ENCODE measurements around the gene RTP5. TPM values are rescaled to one million over a fixed set of nuclear protein-coding genes. Genes with fewer than 3 reads are reported as not detected.
A peak's percentile ranks its signal among the peaks of the same experiment; 100 is the strongest.

RTP5 gene
- total RNA-seq, 2 donors from 2014 or later = not detected

DNA sequence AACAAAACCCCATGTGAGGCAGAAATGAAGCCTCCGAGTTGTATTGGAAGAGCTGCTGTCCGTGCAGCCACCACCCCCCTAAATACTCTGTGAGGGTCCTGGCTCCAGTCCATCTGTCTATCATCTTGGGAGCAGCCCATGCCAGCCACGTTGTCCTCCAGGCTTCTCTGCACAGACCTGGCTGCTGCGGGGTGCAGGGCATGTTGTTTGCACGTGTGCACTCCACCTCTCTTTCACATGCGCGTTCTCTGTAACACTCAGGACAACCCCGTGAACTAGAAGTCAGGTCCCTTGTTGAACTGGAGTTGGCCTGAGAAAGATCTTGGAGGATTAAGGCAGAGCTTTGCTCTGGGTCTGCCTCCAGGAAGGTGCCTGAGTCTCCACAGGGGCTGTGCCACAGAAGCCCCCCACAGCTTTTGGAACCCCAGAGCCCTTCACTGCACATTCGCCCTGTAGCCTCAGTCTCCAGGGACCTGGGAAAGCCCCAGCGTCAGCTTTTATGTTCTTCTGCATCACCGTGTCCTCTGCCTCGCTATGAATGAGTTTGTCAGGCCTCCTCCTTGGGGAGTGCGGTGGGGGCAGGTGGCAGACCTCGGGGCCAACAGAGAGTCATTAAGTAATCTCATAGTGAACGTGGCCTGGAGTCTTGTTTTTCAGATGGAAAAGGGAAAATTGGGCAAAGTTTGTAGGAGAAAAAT, 16.6 kb downstream of the RTP5 start:
- WGBS, 2 donors = 22 to 56% methylated on average over 11 to 15 of the region's 15 CpGs

DNA sequence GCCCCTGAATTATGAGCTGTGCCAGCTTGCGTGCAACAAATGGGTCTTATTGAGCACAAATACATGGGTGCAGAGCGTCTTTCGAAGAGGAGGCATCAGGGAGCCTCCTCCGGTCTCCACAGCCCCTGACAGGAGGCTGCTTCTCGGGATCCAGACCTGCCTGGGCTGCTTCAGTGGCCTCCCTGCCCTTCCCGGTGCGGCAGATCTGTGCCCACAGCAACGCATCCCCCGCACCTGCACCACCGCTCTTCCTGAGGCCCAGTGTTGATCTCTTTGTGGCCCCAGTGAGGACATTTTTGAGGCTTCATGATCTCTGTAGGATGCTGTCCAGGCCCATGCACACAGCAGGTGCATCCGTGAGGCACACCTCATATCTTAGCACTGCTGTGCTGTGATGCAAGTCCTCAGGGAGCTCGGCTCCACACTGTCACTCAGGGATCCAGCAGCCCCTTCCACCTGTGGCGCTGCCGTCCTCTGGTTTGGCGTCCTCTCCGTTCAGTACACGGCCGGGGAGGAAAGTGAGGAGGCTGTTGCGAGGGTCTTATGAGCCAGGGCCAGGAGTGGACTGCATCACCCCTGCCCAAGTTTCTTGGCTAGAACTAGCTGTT, 17.4 kb downstream of the RTP5 start:
- intact Hi-C loops (cut with DNase I) = no loop called here
- Histone ChIP-seq H3K27ac (peak overlapping the region; percentile 10 to 98 (median 84)), H3K4me1 (peaks cover 76% of the 10 kb centered on the region), H3K36me3 (replicated peaks in 1 of 2; ENCODE audit: insufficient read depth in 1 of 2, low read depth in 2 of 2) (no peaks in the 10 kb centered on the region), H3K9me3 (no peaks in the 10 kb centered on the region), H3K27me3 (no peaks in the 10 kb centered on the region), H3K4me3 (no peak overlapping the region)
- WGBS, 2 donors = 91% methylated on average over 16 to 19 of the region's 19 CpGs
- TF ChIP-seq POLR2A (IDR thresholded peaks at IDR 0.05) = no peak
- TF ChIP-seq, protein P1, sequence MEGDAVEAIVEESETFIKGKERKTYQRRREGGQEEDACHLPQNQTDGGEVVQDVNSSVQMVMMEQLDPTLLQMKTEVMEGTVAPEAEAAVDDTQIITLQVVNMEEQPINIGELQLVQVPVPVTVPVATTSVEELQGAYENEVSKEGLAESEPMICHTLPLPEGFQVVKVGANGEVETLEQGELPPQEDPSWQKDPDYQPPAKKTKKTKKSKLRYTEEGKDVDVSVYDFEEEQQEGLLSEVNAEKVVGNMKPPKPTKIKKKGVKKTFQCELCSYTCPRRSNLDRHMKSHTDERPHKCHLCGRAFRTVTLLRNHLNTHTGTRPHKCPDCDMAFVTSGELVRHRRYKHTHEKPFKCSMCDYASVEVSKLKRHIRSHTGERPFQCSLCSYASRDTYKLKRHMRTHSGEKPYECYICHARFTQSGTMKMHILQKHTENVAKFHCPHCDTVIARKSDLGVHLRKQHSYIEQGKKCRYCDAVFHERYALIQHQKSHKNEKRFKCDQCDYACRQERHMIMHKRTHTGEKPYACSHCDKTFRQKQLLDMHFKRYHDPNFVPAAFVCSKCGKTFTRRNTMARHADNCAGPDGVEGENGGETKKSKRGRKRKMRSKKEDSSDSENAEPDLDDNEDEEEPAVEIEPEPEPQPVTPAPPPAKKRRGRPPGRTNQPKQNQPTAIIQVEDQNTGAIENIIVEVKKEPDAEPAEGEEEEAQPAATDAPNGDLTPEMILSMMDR (IDR thresholded peaks at IDR 0.05) = no peak
- no peak for ATAC-seq
- no peak for DNase-seq

More for the DNA sequence above, 16.6 kb downstream of the RTP5 start:
- TF ChIP-seq POLR2A (IDR thresholded peaks at IDR 0.05) = no peak
- TF ChIP-seq, protein P1 (IDR thresholded peaks at IDR 0.05) = no peak
- intact Hi-C loops (cut with DNase I) = no loop called here
- no peak for ATAC-seq
- DNase-seq = peak in 3 of 4 donors; percentile 59 to 67 (median 64)
- Histone ChIP-seq H3K27ac (peak overlapping the region; percentile 72 to 98 (median 96)), H3K36me3 (replicated peaks in 1 of 2; ENCODE audit: insufficient read depth in 1 of 2, low read depth in 2 of 2) (no peaks in the 10 kb centered on the region), H3K27me3 (no peaks in the 10 kb centered on the region), H3K4me1 (peaks cover 70% of the 10 kb centered on the region), H3K9me3 (no peaks in the 10 kb centered on the region), H3K4me3 (no peak overlapping the region)

DNA sequence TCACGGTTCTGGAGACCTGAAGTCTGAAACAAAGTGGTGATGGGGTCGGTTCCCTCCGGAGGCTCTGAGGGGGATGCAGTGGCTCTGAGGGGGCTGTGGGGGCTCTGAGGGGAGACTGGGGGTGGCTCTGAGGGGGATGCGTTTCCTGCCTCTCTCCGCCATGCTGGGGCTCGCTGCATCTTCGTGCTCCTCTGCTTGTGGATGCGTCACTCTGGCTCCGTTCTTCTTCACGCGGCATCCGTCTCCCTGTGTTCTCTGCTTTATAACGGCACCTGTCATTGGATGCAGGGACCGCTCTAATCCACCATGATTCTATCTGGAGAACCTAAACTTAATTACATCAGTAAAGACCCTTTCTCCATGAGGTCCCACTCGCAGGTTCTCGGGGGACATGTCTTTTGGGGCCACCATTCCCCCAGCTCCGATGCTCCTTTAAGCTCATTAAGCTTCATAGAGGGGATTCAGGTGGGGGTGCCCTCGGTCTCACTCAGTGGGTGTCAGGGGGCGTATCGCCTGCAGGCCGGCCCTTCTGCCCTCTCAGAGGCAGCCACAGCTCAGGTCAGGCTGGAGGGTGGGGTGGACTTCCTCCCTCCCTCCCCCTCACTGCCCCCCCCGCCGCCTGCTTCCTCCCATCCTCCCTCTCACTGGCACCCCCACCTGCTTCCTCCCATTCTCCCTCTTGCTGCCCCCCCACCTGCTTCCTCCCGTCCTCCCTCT, 18.4 kb downstream of the RTP5 start:
- TF ChIP-seq POLR2A (IDR thresholded peaks at IDR 0.05) = no peak
- TF ChIP-seq, protein P1 (IDR thresholded peaks at IDR 0.05) = no peak
- Histone ChIP-seq H3K27me3 (no peaks in the 10 kb centered on the region), H3K9me3 (no peaks in the 10 kb centered on the region), H3K4me3 (no peak overlapping the region), H3K4me1 (peaks cover 81% of the 10 kb centered on the region), H3K36me3 (replicated peaks in 1 of 2; ENCODE audit: insufficient read depth in 1 of 2, low read depth in 2 of 2) (no peaks in the 10 kb centered on the region), H3K27ac (no peak overlapping the region)
- ATAC-seq = no peak
- WGBS, 2 donors = 90 to 95% methylated on average over 20 of the region's 24 CpGs
- intact Hi-C loops (cut with DNase I) = no loop called here
- DNase-seq = no peak

DNA sequence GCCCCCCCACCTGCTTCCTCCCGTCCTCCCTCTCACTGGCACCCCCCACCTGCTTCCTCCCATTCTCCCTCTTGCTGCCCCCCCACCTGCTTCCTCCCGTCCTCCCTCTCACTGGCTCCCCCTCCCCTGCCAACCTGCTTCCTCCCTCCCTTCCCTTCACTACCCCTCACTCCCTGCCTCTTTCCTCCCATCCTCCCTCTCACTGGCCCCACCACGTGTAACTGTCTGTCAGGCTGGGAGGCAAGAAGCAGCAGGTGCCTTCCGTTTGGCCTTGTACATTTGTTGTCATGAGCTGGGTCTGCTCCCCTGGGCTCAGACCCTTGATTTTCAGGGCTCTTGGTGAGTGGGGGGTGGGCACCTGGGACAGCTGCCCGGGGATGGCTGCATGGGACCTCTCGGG, 19.1 kb downstream of the RTP5 start:
- no peak for DNase-seq
- H3K36me3 ChIP-seq (replicated peaks in 1 of 2; ENCODE audit: insufficient read depth in 1 of 2, low read depth in 2 of 2) = no peaks in the 10 kb centered on the region
- H3K9me3 ChIP-seq = no peaks in the 10 kb centered on the region
- H3K27me3 ChIP-seq = no peaks in the 10 kb centered on the region
- ATAC-seq = no peak
- no peak overlapping the region for H3K4me3 ChIP-seq
- WGBS, 2 donors = 54 to 75% methylated on average over 4 of the region's 6 CpGs
- intact Hi-C loops (cut with DNase I) = no loop called here
- peak overlapping the region in 1 of 4 donors; percentile 93 for H3K27ac ChIP-seq
- H3K4me1 ChIP-seq = peaks cover 83% of the 10 kb centered on the region
- TF ChIP-seq, protein P1 (IDR thresholded peaks at IDR 0.05) = no peak
- TF ChIP-seq POLR2A (IDR thresholded peaks at IDR 0.05) = no peak

Measured in body of pancreas (tissue), 4 donors.